Stimulated activated CD8-positive, alpha-beta memory T cell treated with anti-CD3 and anti-CD28 coated beads, Interleukin-2, amount 100 ng/mL, for 1 hour (primary cell): ENCODE results near the gene ARSB.
"Not testable (repeated sequence)": the region's sequence is repeated elsewhere in the genome, so short reads cannot be mapped to it uniquely, and the experiment has no call there.

Source experiments
- DNase-seq, 2 donors: peaks; one replicate each; pipeline ENCODE4 v3.0.0-alpha.2; 2020; ENCODE audit warnings: low read depth in 2 of 2

ARSB gene

DNA sequence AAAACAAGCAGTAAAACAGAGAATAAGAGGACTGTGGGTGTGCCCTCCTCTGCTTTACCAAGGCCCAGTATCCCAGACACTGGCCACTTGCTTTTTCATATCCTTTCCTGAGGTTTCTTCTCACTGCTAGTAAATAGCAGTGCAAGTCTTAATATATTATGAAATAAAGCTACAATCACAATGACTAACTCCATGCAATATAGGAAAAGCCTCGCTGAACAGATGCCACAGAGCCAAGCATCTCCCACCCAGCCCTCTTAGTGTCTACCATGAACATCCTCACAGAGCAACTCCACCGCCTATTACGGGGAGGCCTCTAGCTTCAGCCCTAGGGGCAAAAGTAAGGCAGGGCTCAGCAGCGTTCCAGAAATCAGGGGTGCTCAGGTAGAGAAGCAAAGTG, 205.8 kb downstream of the ARSB start:
- DNase-seq: no peak

DNA sequence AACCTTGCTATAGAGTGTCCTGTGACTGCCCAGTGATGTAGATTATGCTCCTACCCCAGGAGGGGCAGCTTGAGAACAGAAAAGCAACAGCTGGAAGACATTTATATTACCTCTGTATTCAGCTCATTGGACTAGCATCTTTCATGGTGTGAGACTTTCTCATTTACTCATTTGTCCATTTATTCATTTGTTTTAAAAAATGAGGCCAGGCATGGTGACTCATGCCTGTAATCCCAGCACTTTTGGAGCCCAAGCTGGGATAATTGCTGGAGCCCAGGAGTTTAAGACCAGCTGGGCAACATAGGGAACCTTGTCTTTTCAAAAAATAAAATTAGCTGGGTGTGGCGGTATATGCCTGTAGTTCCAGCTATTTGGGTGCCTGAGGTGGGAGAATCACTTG, 206.6 kb downstream of the ARSB start:
- no peak for DNase-seq

DNA sequence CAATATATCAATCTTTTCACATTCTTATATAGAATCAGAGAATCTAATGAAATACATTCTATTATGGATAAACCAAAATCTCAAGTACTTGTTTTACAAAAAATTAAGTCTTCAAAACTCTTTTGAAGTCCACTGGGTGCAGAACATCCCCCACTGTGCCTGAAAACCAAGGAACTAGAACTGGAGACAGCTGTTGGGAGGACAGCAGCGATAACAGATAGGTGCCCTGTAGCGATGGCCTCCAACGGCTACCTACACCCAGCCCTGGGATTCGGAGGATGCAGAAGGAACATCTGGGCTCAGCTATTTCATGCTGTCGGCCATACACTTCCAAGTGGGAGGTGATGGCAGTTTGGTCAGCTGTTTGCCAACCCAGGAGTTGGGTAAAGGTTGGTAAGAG, 207.2 kb downstream of the ARSB start:
- no peak for DNase-seq

DNA sequence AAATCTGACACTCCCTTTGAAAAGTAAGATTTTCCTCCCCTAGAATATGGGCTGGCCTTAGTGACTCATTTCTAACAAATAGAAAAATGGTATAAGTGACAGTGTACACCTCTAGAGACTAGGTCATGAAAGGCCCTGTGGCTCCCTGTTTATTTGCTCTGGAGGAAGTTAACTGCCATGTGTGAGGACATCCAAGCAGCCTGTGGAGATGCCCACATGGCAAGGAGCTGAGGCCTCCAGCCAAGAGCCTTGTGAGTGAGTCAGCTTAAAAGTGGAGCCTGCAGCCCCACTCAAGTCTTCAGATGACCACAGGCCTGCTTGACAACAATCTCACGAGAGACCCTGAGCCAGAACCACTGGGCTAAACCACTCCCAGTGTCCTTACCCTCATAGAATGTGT, 208.5 kb downstream of the ARSB start:
- no peak for DNase-seq

DNA sequence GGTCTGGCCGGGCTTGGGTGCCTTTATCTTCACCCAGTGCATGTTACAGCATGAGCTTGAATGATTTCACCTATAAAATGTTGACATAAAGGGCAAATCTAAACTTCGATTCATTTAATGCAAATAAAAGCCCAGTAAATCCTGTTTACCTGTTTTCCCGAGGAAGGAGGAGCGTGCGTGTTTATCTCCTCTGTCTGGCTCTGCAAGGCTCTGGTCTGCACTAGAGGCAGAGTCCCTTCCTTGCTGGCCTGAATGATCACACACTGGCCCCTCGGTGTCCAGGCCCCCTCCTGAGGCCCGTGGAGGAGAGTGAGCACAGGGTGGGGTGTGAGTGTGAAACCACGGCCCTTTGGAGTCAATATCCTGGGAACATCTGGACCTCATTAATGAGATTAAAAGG, 211.5 kb downstream of the ARSB start:
- no peak for DNase-seq

DNA sequence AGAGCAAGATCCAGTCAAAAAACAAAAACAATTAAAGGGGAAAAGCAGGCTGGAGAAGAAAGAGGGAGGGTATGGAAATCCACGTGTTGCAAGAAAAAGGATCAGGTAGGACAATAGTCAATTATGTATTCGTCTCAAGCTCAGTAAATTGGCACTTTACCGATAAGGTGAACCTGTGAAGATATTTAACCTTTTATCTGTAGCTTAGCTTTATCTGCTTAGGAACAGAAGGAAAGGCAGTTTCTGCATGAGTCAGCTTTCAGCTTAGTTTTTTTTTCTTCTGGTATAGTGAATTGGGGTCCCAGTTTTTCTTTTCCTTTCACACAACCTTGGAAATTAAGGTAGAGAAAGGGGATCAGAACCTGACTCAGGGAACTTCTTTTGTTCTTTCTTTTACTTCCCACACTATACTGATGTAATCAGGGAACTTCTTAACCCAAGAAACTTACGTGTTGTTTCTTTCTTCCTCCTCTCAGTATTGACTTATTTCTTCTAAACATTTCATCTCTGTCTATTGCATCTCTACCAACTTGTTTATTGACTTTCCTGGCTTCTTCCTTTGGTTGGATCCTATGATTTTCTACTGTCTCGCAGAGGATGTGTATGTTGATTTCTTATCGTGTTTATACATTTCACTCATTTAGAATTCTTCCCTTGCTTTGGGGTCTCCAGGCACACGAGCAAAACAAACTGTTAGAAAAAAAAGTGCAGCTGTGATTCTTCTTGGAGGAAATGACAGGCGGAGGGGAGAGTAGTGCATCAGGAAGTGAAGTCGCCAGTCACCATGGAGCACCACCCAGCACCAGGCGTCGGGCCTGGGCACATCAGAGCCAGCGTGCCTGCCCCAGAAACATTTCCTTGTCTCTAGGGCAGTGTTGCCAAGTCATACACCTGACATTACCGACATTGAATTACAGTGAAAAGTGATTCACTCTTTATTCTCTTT, 213.6 kb downstream of the ARSB start:
- DNase-seq: no peak

DNA sequence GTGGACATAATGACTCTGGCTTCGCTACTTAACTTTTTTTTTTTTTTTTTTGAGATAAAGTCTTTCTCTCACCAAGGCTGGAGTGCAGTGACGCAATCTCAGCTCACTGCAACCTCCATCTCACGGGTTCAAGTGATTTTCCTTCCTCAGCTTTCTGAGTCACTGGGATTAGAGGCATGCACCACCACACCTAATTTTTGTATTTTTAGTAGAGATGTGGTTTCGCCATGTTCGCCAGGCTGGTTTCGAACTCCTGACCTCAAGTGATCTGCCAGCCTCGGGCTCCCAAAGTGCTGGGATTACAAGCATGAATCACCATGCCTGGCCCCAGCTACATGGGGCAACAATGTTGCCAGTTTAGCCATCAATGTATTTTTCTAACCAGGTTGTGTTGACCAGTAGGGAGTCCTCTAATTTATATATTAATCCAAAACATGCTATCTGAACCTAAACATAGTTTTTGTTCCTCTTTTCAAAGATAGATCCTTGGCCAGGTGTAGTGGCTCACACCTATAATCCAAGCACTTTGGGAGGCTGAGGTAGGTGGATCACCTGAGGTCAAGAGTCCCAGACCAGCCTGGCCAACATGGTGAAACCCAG, 216.2 kb downstream of the ARSB start:
- no peak for DNase-seq

DNA sequence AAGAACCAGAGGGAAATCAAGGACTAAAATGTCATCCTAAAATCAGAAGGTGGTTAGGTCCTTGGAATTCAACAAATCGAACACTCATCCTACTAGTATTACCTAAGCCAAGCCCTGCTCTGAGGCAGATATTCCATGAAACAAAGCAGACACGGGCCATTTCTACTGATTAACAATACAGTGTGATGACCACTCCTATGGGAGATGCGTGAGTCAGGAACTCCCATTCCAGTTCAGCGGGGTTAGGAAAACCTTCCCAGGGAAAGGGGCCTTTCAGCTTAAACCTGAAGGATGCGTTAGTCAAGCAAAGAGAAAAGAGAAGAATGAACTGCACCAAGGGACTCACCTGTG, 218.7 kb downstream of the ARSB start:
- DNase-seq: no peak

DNA sequence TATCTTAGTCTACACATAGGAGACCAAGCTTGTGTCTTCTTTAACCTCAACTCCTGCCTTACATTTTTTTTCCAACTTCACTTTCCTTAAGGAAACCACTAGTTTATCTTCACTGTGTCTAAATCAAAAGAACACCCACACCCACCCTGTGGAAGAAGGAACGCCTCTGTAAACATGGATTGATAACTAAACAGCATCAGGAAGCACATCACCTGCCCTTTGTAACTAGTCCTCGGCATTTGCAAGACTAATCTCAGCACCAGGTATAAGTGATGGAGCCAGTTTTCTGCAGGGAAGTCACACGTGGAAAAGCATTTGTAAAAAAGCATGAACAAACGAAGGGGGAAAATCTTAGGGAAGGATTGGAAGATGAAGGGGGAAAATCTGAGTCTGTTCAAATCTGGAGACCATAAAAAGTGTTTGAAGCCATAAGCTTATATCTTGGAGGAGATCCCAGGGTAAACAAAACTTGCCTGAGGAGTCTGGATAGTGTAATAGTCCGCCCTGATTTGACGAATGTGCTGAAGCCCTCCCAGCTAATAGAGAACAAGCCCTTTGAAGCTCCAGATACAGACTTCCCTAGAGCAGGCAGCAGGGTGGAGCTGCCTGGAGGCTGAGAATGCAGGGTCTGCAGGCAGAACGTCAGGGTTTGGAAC, 219.2 kb downstream of the ARSB start:
- no peak for DNase-seq

DNA sequence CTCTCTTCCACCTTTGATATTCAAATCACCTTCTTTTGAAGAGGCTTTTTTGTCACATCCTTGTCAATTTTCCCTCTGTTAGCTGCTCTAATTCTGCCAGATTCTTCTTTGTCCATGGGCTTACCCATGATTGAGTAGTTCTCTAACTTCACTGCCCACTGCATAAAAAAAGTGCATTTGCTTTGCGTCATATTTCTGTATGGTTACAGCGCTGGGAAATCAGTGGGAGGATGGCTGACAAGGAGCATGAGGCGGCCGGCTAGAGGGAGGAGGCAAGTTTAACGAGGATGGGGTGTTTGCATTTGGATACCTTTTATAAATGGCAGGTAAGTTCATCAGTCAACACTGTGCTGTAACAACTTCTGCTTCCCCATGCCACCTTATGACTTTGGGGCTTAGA, 220.0 kb downstream of the ARSB start:
- DNase-seq: no peak

DNA sequence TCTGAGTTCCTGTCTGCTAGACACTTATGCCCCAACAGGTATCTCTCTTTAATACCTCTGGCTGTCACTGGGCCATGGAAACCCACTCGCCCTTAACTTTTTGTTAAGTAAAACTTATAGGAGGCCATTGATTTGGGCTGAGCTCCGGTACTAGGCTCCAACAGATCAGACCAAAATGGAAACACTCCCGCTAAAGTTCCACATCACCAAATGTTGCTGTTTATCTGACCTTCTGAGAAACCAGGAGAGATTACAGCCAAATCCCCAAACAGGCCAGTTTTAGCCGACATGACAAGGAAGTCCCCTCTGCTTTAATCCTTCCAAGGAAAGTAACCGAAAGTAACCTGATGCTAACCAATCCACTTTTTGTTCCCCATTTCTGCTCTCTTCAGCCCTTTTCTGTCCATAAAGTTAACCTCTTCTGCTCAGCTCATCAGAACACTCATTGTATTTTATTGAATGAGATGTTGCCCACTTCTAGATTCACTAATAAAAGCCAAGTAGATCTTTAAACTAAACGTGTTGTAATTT, 221.4 kb downstream of the ARSB start:
- no peak for DNase-seq

DNA sequence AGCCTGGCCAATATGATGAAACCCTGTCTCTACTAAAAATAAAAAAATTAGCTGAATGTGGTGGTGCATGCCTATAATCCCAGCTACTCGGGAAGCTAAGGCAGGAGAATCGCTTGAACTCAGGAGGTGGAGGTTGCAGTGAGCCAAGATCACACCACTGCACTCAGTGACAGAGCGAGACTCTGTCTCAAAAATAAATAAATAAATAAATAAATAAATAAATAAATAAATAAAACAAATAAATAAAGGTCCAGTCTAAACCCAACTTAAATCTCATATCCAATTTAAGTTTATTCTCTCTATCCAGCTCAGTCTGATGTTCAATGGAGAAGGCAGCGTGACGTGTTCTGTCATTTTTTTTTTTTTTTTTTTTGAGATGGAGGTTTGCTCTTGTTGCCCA, 222.4 kb downstream of the ARSB start:
- DNase-seq: not testable (repeated sequence)

DNA sequence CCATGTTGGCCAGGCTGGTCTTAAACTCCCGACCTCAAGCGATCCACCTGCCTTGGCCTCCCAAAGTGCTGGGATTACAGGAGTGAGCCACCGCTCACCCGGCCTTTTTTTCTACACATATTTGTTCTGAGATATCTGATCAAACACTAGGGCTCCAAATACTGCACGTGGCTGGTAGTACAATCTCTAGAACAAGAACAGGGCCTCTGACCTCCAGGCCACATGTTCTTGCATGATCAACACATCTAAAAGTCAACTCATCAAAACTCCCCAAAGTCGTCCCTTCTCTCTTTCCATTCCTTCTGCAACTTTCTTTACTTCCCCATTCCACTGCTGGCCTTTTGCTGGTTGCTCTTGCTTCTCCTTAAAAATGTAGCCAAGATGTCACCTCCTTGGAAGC, 223.3 kb downstream of the ARSB start:
- no peak for DNase-seq

DNA sequence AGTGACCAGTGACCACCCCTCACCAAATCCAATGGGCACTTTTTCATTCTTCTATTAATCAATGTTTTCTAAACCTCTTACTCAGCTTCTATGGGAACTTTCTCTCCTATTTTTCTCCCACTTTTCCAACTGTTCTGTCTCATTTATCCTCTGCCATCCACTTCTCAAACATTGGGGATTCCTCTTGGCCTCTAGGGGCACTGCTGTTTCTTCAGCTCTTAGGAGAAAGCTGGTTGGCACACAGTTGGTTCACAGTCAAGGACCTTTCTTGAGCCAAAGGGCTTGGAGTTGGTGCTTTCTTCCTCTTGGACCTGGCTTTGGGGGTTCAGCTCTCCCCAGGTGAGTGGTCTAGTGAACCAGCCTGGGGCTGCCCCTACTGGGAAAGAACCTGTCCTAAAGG, 224.3 kb downstream of the ARSB start:
- DNase-seq: no peak

DNA sequence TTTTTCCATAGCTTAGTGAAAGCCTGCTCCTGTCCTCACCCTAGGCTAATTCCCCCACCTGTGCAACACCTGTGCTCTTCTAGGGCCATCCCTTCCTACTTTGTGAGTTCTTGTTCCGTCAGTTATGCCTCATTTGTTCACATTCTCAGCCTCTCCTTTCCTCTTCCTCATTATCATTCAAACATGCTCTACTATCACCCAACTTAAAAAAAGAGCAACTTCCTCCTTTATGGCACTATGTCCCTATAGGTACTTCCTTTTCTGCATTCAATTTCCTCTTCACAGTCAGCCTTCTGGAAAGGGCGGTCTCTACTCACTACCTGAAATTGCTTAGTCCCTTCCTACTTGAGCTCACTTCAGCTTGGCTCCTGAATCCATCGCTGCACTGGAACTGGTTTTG, 224.7 kb downstream of the ARSB start:
- no peak for DNase-seq

DNA sequence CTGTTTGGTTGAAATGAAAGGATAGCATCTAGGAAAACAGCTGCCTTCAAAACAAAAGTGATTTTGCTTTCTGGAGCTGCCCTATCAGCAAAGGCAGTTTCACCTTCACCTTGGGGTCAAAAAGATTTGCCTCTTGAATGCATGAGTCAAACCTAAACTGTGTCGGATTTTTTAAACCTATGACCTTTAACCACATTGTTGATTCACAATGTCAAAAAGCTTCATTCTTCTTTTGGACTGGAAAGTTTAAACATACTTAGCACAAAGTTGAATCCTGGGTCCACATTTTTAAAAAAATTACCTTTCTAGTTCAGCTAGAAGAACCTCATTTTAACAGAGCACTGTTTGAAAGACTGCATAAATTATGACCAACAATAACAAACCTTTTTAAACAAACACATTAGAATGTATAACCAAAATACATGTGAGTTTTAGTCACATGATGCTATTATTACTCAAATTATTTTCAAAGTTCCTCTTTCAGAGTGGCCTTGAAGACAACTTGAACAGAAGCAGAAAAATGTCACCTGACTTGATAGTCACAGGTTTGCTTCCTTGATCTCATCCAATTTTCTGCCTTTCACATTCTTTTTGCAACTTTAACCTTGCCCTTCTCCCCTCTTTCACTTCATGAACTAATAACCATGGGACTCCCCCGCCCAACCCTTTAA, 226.8 kb downstream of the ARSB start:
- DNase-seq: no peak

DNA sequence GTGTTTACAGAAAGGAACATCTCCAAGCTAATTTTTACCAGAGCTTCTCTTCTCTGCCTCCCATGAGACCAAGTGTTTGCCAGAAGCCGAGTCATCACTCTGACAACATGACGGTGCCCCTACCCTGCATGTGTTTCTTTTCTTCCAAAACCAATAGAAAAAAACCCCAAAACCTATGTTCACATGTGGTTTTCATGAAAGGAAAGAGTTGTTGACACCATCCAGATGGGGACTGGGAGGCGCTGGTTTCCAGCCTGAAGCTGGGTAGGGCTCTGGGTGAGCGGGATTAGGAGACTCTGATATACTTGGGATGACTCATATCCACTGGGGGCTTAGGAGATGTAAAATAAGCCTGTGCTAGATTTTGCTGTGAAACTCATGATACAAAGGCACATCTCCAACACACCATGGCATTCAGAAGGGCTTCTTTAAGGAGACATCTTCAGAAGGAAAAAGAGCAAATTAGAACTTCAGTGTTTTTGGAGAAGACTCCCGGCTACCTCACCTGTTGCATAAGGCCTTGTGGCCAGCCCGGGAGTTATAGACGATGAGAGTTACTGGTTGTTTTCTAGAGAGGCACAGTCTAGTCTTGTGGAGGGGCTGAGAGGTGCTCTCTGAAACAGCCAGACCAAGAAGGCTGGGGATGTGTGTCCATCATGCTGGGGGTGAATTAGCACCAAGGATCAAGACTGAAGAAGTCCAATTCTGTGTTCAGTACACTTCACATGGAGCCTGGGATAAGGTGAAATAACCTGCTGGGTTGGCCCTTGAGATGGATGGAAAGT, 227.6 kb downstream of the ARSB start:
- DNase-seq: no peak

DNA sequence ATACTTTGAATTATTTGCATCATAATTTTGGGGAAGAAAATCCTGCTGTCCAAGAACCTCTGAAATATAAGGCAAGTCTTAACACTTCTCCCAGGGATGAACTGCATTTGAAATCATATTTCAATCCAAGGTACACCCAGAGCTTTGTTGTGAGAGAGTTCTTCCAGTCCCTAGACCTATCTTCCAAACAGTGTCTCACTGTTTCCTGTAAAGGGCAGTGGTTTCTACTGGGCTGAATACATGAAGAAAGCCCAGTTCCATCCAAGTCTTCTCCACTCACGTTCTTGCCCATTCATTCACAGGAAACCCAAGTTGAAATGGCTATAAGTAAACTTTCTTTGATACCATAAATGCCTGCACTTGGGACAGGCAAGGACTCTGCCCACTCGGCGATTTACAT, 228.3 kb downstream of the ARSB start:
- no peak for DNase-seq

DNA sequence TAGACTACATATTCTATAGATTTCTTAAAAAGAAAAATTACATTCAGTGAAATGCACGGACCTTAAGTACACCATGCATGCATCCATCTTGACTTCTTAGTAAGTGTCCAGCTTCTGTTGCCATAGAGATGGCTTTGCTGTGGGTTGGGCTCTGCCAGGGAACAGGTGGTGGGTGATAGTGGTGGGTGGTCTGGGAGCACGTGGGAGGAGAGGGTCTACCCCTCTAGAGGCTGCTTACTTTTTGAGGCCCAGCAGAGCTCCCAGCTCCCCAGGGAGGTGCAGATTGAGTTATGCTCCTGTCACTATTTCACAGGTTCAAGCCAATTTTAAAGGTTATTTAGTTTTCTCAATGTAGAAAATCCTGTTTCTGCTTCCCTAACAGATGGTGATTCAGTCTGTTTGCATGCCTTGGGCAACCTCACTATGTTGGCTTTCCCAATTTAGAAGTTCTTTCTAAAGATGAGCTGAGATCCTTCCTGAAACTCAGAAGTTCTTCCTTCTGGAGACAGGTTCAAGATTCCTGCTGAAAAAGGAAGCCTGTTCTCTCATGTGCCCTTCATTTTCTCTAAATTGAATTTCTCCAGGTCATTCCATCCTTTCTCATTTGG, 229.2 kb downstream of the ARSB start:
- DNase-seq: no peak

DNA sequence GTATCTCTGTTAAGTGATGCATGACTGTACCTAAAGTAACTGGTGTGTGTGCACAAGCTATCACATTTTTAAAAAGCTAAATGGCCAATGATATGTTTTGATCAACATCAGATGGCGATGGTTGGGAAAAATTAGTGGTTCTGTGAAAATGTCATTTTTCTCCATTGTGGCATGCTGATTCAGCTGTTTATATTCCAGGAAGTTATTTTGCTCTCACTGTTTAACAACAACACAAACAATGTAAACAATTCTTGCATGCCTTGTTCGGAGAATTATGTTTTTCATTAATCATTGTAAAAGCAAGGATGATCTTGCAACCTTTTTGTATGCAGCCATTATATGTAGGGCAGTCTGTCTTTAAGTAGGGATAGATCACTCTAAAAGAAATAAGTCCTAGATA, 230.5 kb downstream of the ARSB start:
- no peak for DNase-seq

DNA sequence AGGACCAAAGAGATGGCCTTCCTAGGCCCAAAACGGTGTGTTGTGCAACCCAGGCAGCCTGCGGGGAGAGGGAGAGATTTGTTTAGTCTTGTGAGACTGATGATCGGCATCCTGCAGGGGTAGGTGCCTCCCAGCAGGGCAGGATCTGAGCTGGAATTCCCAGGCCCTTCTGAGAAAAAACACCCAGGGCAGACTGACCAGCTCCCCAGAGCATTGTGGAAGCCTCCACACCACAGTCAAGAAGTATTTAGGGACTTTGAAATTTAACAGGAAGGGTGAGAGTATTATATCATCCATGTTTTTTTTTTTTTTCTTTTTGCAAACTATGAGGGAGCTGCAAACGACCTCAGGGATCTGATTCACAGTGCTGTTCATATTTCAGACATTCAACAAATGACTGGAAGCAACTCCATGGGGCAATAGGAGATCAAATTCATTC, 232.0 kb downstream of the ARSB start:
- no peak for DNase-seq
